Measurements from ENCODE around the gene ARID1B.

GRCh38 chr6:156756630-156757610 lies 20.3 kb upstream of the ARID1B start:
- TF ChIP-seq POLR2AphosphoS5 (IDR thresholded peaks at IDR 0.05; ENCODE audit: low read depth, low read length) = no peak
- no peak for TF ChIP-seq SIN3A (IDR thresholded peaks at IDR 0.05; ENCODE audit: borderline replicate concordance, insufficient read depth, low read length)
